Measurements from ENCODE around the gene SH2B3.
"Not testable (repeated sequence)": the region's sequence is repeated elsewhere in the genome, so short reads cannot be mapped to it uniquely, and the experiment has no call there.

Gene SH2B3

GRCh38 chr12:111445726-111446581 lies 40.2 kb downstream of the SH2B3 start:
- DNase-seq = no peak

- DNase-seq = no peak
Measured at GRCh38 chr12:111446631-111447570, 41.2 kb downstream of the SH2B3 start.

- DNase-seq = no peak
Measured at GRCh38 chr12:111447571-111448265, 42.0 kb downstream of the SH2B3 start.

- DNase-seq = no peak
Measured at GRCh38 chr12:111448266-111448830, 42.6 kb downstream of the SH2B3 start.

- no peak for DNase-seq
Measured at GRCh38 chr12:111448846-111449790, 43.4 kb downstream of the SH2B3 start.

GRCh38 chr12:111450676-111451075 lies 45.0 kb downstream of the SH2B3 start:
- DNase-seq = no peak

GRCh38 chr12:111451232-111451631 lies 45.5 kb downstream of the SH2B3 start:
- no peak for DNase-seq

GRCh38 chr12:111451649-111452129 lies 46.0 kb downstream of the SH2B3 start:
- no peak for DNase-seq

- no peak for DNase-seq
Measured at GRCh38 chr12:111453071-111453989, 47.6 kb downstream of the SH2B3 start.

- DNase-seq = no peak
Measured at GRCh38 chr12:111454311-111454710, 48.6 kb downstream of the SH2B3 start.

- DNase-seq = no peak
Measured at GRCh38 chr12:111454716-111455447, 49.2 kb downstream of the SH2B3 start.

GRCh38 chr12:111455448-111456320 lies 50.0 kb downstream of the SH2B3 start:
- no peak for DNase-seq

GRCh38 chr12:111457071-111457470 lies 51.3 kb downstream of the SH2B3 start:
- no peak for DNase-seq

GRCh38 chr12:111457577-111457976 lies 51.9 kb downstream of the SH2B3 start:
- no peak for DNase-seq

- DNase-seq = no peak
Measured at GRCh38 chr12:111458546-111459172, 52.9 kb downstream of the SH2B3 start.

GRCh38 chr12:111460111-111460510 lies 54.4 kb downstream of the SH2B3 start:
- DNase-seq = not testable (repeated sequence)

GRCh38 chr12:111462210-111462769 lies 56.6 kb downstream of the SH2B3 start:
- DNase-seq = no peak
